IMR-90 (cell line): ENCODE results near the gene SYNGR4. TPM values are rescaled to one million over a fixed set of nuclear protein-coding genes. Genes with fewer than 3 reads are reported as not detected.

Source experiments
- ATAC-seq: fragments of 200-7000 bp; cut with Tn5 transposase; 2 replicates; pipeline ENCODE4 v1.9.1; 2020; ENCODE audit warnings: low read depth, mild to moderate bottlenecking, moderate library complexity
- BruUV-seq: library from RNA; stranded (reverse); fragments of 400-500 nt; replicated peaks from 2 replicates; lab custom pipeline; 2021; lab: Mats Ljungman, UMichigan
- CTCF ChIA-PET: fragments of 300-600 bp; formaldehyde crosslinking; extraction: SDS; loops from one replicate; lab custom pipeline; 2021; ENCODE audit warnings: antibody characterized with exemption; lab: Yijun Ruan, JAX
- POLR2A ChIA-PET: fragments of 300-600 bp; sonication (Branson Sonifier 250); formaldehyde crosslinking; loops from one replicate; lab custom pipeline; 2022; ENCODE audit warnings: antibody characterized with exemption; ENCODE audit not compliant: unreplicated experiment; lab: Charles Lee
- DNase-seq: peaks from one replicate; pipeline ENCODE4 v3.0.0; 2013
- H2AFZ ChIP-seq: replicated peaks from 2 replicates; pipeline ENCODE3; 2013; ENCODE audit warnings: low read length, mild to moderate bottlenecking; ENCODE audit not compliant: poor library complexity
- H2AK5ac ChIP-seq: 2 replicates; pipeline ENCODE4 v1.6.1; 2013; ENCODE audit warnings: low read depth, low read length, inconsistent platforms
- H2AK9ac ChIP-seq: replicated peaks from 2 replicates; pipeline ENCODE3; 2013; ENCODE audit warnings: mild to moderate bottlenecking, low read depth, low read length, moderate library complexity; ENCODE audit not compliant: poor library complexity
- H2BK120ac ChIP-seq: 2 replicates; pipeline ENCODE4 v1.6.1; 2013; ENCODE audit warnings: low read depth, low read length, inconsistent platforms
- H2BK15ac ChIP-seq: 3 replicates; pipeline ENCODE4 v1.6.1; 2013; ENCODE audit warnings: low read depth, low read length, inconsistent platforms
- H2BK20ac ChIP-seq: 2 replicates; pipeline ENCODE4 v1.6.1; 2013; ENCODE audit warnings: low read depth, mild to moderate bottlenecking, inconsistent platforms, low read length, moderate library complexity
- H2BK5ac ChIP-seq: 2 replicates; pipeline ENCODE4 v1.6.1; 2013; ENCODE audit warnings: mild to moderate bottlenecking, low read depth, low read length, inconsistent platforms; ENCODE audit not compliant: poor library complexity, severe bottlenecking
- H3K14ac ChIP-seq: replicated peaks from 2 replicates; pipeline ENCODE4 v1.6.1; 2013; ENCODE audit warnings: low read depth, low read length, inconsistent platforms
- H3K18ac ChIP-seq: 2 replicates; pipeline ENCODE4 v1.6.1; 2013; ENCODE audit warnings: low read depth, low read length, control low read depth
- H3K23ac ChIP-seq: 2 replicates; pipeline ENCODE4 v1.6.1; 2013; ENCODE audit warnings: low read depth, low read length, inconsistent platforms
- H3K27ac ChIP-seq: 2 replicates; pipeline ENCODE4 v1.5.1; 2013; ENCODE audit warnings: mild to moderate bottlenecking, control low read depth, low read length; ENCODE audit not compliant: insufficient read depth
- H3K27me3 ChIP-seq: 2 replicates; pipeline ENCODE4 v1.6.1; 2013; ENCODE audit warnings: low read length; ENCODE audit not compliant: control insufficient read depth, insufficient read depth
- H3K36me3 ChIP-seq: 2 replicates; pipeline ENCODE4 v1.6.1; 2013; ENCODE audit warnings: low read length, mixed read lengths; ENCODE audit not compliant: control insufficient read depth, insufficient read depth
- H3K4ac ChIP-seq: 2 replicates; pipeline ENCODE4 v1.6.1; 2013; ENCODE audit warnings: low read depth, low read length, inconsistent platforms
- H3K4me1 ChIP-seq: 2 replicates; pipeline ENCODE4 v1.6.1; 2013; ENCODE audit warnings: low read length, mixed read lengths; ENCODE audit not compliant: control insufficient read depth, insufficient read depth
- H3K4me2 ChIP-seq: 2 replicates; pipeline ENCODE4 v1.6.1; 2013; ENCODE audit warnings: low read depth, mild to moderate bottlenecking, control low read depth, low read length, moderate library complexity
- H3K4me3 ChIP-seq: 2 replicates; pipeline ENCODE4 v1.5.1; 2013; ENCODE audit warnings: low read depth, mild to moderate bottlenecking, control low read depth, low read length, moderate library complexity; ENCODE audit not compliant: insufficient read depth
- H3K56ac ChIP-seq: 2 replicates; pipeline ENCODE4 v1.6.1; 2013; ENCODE audit warnings: low read length, inconsistent platforms; ENCODE audit not compliant: insufficient read depth; ENCODE audit errors: extremely low read depth
- H3K79me1 ChIP-seq, 2 experiments: 2 replicates each; pipeline ENCODE4 v1.6.1; 2013; ENCODE audit warnings: low read length in 2 of 2, inconsistent platforms in 1 of 2, low read depth in 1 of 2
- H3K9ac ChIP-seq: 2 replicates; pipeline ENCODE4 v1.6.1; 2013; ENCODE audit warnings: low read depth, low read length, control low read depth
- H3K9me1 ChIP-seq: 2 replicates; pipeline ENCODE4 v1.6.1; 2013; ENCODE audit warnings: low read length, inconsistent platforms; ENCODE audit not compliant: insufficient read depth
- H3K9me3 ChIP-seq: 2 replicates; pipeline ENCODE4 v1.6.1; 2013; ENCODE audit warnings: low read length; ENCODE audit not compliant: control insufficient read depth, insufficient read depth
- H4K20me1 ChIP-seq: 2 replicates; pipeline ENCODE4 v1.6.1; 2013; ENCODE audit warnings: low read length, inconsistent platforms; ENCODE audit not compliant: insufficient read depth
- H4K5ac ChIP-seq: 2 replicates; pipeline ENCODE4 v1.6.1; 2013; ENCODE audit warnings: mild to moderate bottlenecking, low read depth, low read length, control low read depth
- H4K8ac ChIP-seq, 2 experiments: 2 replicates each; pipeline ENCODE4 v1.6.1; 2013; ENCODE audit warnings: low read depth in 2 of 2, low read length in 2 of 2, control low read depth in 1 of 2, inconsistent platforms in 1 of 2
- H4K91ac ChIP-seq: 2 replicates; pipeline ENCODE4 v1.6.1; 2013; ENCODE audit warnings: low read depth, low read length, inconsistent platforms; ENCODE audit not compliant: insufficient read depth
- MAZ ChIP-seq: IDR thresholded peaks from 2 replicates; pipeline ENCODE4 v1.6.1; 2012; ENCODE audit warnings: low read depth, mild to moderate bottlenecking, low read length, improper control_type of control experiment, moderate library complexity, borderline replicate concordance
- RAD21 ChIP-seq: IDR thresholded peaks from 2 replicates; pipeline ENCODE4 v1.6.1; 2012; ENCODE audit warnings: low read length, improper control_type of control experiment
- SMC3 ChIP-seq: fragments of 150-350 bp; IDR thresholded peaks from 2 replicates; pipeline ENCODE4 v1.6.1; 2016; ENCODE audit warnings: low read depth, mild to moderate bottlenecking, antibody characterized with exemption, low read length, moderate library complexity
- WGBS, 2 experiments: methylation state at CpG; one replicate each; pipeline versions ENCODE4 v1.1.5 to v1.1.7; 2013; ENCODE audit warnings: missing lambda C conversion rate in 2 of 2; ENCODE audit not compliant: insufficient read length in 1 of 2; ENCODE audit errors: extremely low coverage in 2 of 2; 5-methylcytosine and 5-hydroxymethylcytosine counted together
- dilution Hi-C: fragments of 300-500 bp; cut with HindIII; formaldehyde crosslinking; loops from one replicate; pipeline ENCODE4 v1.14.3; 2018; ENCODE audit warnings: low sequenced_read_pairs; ENCODE audit not compliant: unreplicated experiment
- in situ Hi-C: fragments of 300-500 bp; cut with MboI; formaldehyde crosslinking; loops from 3 replicates; pipeline ENCODE4 v1.14.3; 2019; ENCODE audit warnings: low sequenced_read_pairs, inconsistent platforms, mixed read lengths
- intact Hi-C: fragments of 100-400 bp; cut with micrococcal nuclease; formaldehyde crosslinking; loops from 2 replicates; pipeline ENCODE4 v1.10.0; 2022
- polyA plus RNA-seq, 3 experiments: library from polyadenylated mRNA; depleted of rRNA; stranded (reverse); fragments of >200 nt; gene quantifications; 2 replicates each; pipeline ENCODE4 v1.2.3, GENCODE V29; 2012; ENCODE audit warnings: low replicate concordance in 1 of 3
- total RNA-seq: library from RNA; depleted of rRNA; stranded (reverse); fragments of >200 nt; gene quantifications from 2 replicates; pipeline ENCODE4 v1.2.3, GENCODE V29; 2012

Gene SYNGR4
- total and polyA plus RNA-seq, 2 of the 4 experiments (the other 2 are of a cell fraction), result not detected

DNA sequence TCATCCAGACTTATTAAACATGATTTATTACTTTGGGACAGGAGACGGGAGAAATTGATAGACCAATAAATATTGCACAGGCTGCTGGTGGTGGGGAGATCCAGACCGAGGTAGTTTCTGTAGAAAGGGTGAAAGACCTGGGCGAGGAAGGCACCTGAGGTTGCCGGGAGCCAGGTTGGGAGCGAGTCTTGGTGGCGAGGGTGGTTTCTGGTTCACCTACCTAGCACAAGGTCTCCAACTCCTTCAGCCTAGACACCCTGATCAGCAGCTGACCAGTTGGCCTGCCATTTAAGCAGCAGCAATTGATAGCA, 31.9 kb upstream of the SYNGR4 start:
- H3K79me1 ChIP-seq, result peaks cover 12 to 30% of the 10 kb centered on the region in 2 experiments
- no peak overlapping the region for H2AK5ac ChIP-seq
- H3K9ac ChIP-seq, result no peak overlapping the region
- no peak overlapping the region for H2BK20ac ChIP-seq
- H4K91ac ChIP-seq, result no peak overlapping the region
- no peak overlapping the region for H3K23ac ChIP-seq
- no peaks in the 10 kb centered on the region for H3K27me3 ChIP-seq
- no peak overlapping the region for H3K14ac ChIP-seq
- in situ Hi-C loops, result no loop called here
- H2AK9ac ChIP-seq, result no peak overlapping the region
- peak overlapping the region; percentile 0 for H3K4me2 ChIP-seq
- H3K9me1 ChIP-seq, result peaks cover 15% of the 10 kb centered on the region
- H4K5ac ChIP-seq, result no peak overlapping the region
- dilution Hi-C loops, result no loop called here
- H3K18ac ChIP-seq, result no peak overlapping the region
- TF ChIP-seq MAZ (no peak), RAD21 (no peak), SMC3 (no peak)
- no peak overlapping the region for H3K4ac ChIP-seq
- BruUV-seq, result no TSS peak
- no peaks in the 10 kb centered on the region for H3K9me3 ChIP-seq
- POLR2A ChIA-PET, result interaction anchor here (0.6 to 3.1 kb wide), 2 partner anchors 11 to 32 kb away, joined by 3 to 24 read pairs; partner anchors contain the start of genes SYNGR4 and TMEM143
- intact Hi-C loops, result no loop called here
- H3K27ac ChIP-seq, result peak overlapping the region; percentile 26; the same call in 1 of the 2 replicates
- no peak overlapping the region for H2AFZ ChIP-seq
- H2BK15ac ChIP-seq, result no peak overlapping the region
- H4K8ac ChIP-seq, result peak overlapping the region in 1 of 2 experiments; percentile 7; a peak in 1 of 4 replicates
- no CpG with 5 or more reads among the region's 6 CpGs for WGBS, 2 experiments
- CTCF ChIA-PET, result interaction anchor here (0.9 to 2.4 kb wide), 4 partner anchors 11 to 59 kb away, joined by 3 to 14 read pairs (median 4); partner anchors contain the start of gene KDELR1
- H2BK120ac ChIP-seq, result no peak overlapping the region
- DNase-seq, result no peak
- H3K4me3 ChIP-seq, result no peak overlapping the region
- H3K36me3 ChIP-seq, result peaks cover 24% of the 10 kb centered on the region
- H4K20me1 ChIP-seq, result peaks cover 26% of the 10 kb centered on the region
- H3K56ac ChIP-seq, result no peak overlapping the region
- peak overlapping the region; percentile 2 for H2BK5ac ChIP-seq
- peaks cover 16% of the 10 kb centered on the region for H3K4me1 ChIP-seq
- no peak for ATAC-seq
